ENCODE results near the gene MRPL39. TPM values are rescaled to one million over a fixed set of nuclear protein-coding genes. Genes with fewer than 3 reads are reported as not detected.

The MRPL39 gene
- total and polyA plus RNA-seq, 12 donors = 19.4 to 90.7 (median 41.7) TPM

- TF ChIP-seq, protein P1, sequence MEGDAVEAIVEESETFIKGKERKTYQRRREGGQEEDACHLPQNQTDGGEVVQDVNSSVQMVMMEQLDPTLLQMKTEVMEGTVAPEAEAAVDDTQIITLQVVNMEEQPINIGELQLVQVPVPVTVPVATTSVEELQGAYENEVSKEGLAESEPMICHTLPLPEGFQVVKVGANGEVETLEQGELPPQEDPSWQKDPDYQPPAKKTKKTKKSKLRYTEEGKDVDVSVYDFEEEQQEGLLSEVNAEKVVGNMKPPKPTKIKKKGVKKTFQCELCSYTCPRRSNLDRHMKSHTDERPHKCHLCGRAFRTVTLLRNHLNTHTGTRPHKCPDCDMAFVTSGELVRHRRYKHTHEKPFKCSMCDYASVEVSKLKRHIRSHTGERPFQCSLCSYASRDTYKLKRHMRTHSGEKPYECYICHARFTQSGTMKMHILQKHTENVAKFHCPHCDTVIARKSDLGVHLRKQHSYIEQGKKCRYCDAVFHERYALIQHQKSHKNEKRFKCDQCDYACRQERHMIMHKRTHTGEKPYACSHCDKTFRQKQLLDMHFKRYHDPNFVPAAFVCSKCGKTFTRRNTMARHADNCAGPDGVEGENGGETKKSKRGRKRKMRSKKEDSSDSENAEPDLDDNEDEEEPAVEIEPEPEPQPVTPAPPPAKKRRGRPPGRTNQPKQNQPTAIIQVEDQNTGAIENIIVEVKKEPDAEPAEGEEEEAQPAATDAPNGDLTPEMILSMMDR (IDR thresholded peaks at IDR 0.05) = no peak
- no peak for TF ChIP-seq POLR2A (IDR thresholded peaks at IDR 0.05)
- Histone ChIP-seq H3K9me3 (replicated peaks in 1 of 3) (no peaks in the 10 kb centered on the region), H3K36me3 (replicated peaks in 1 of 2) (no peaks in the 10 kb centered on the region), H3K27ac (no peak overlapping the region), H3K27me3 (no peaks in the 10 kb centered on the region), H3K4me3 (no peak overlapping the region), H3K4me1 (replicated peaks in 1 of 2) (peaks cover 6 to 12% of the 10 kb centered on the region in 2 donors)
- 84 to 90% (median 90%) methylated on average over 2 of the region's 2 CpGs for WGBS, 4 donors
- no peak for DNase-seq
- intact Hi-C loops (cut with DNase I) = no loop called here
Measured at GRCh38 chr21:25619198-25619597, 11.9 kb upstream of the MRPL39 start.

DNA sequence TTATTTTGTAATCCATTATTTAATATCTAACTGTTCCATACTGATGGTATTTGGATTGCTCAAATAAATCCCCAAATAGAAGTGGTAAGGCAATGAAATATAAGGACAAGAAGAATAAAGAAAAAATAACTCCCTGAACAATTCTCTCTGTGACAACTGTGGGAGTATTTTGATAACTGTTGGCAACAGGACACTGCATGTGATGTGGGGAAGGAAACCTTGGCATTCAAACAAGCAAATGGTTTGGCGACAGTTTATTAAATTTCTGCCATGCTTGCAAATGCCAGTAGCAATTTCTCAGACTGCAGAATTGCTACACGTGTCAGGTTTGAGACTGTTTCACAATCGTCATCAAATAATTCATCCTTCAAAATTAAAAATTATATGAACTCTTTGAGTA is 8.6 kb upstream of the MRPL39 start:
- TF ChIP-seq, protein P1 (IDR thresholded peaks at IDR 0.05) = no peak
- H3K36me3 ChIP-seq (replicated peaks in 1 of 2) = no peaks in the 10 kb centered on the region
- H3K4me1 ChIP-seq (replicated peaks in 1 of 2) = peaks cover 6 to 12% of the 10 kb centered on the region in 2 donors
- intact Hi-C loops (cut with DNase I) = no loop called here
- WGBS, 4 donors = 37 to 47% (median 41%) methylated on average over 3 of the region's 3 CpGs
- H3K4me3 ChIP-seq = no peak overlapping the region
- H3K27me3 ChIP-seq = no peaks in the 10 kb centered on the region
- no peak overlapping the region for H3K27ac ChIP-seq
- H3K9me3 ChIP-seq (replicated peaks in 1 of 3) = no peaks in the 10 kb centered on the region
- DNase-seq = peak in 5 of 7 donors; percentile 20 to 56 (median 29)

GRCh38 chr21:25614441-25614840 is 7.2 kb upstream of the MRPL39 start:
- no peak for DNase-seq
- intact Hi-C loops (cut with DNase I) = no loop called here

GRCh38 chr21:25608044-25608737 is 910 bp upstream of the MRPL39 start:
- peak; percentile 79 to 94 (median 86) for DNase-seq
- H3K4me1 ChIP-seq (replicated peaks in 1 of 2) = peaks cover 0 to 27% of the 10 kb centered on the region in 2 donors
- intact Hi-C loops (cut with DNase I) = loop anchor here (2.0 to 5.0 kb wide), 2 partner anchors 99 kb away; no protein-coding TSS in a partner anchor
- H3K27ac ChIP-seq = peak overlapping the region in 2 of 5 donors; percentile 84
- H3K9me3 ChIP-seq (replicated peaks in 1 of 3) = no peaks in the 10 kb centered on the region
- TF ChIP-seq POLR2A (IDR thresholded peaks at IDR 0.05) = no peak
- TF ChIP-seq, protein P1 (IDR thresholded peaks at IDR 0.05) = peak; percentile 88 to 98 (median 94)
- 7 to 8% (median 7%) methylated on average over 18 of the region's 18 CpGs for WGBS, 4 donors
- H3K36me3 ChIP-seq (replicated peaks in 1 of 2) = peaks cover 0 to 4% of the 10 kb centered on the region in 2 donors
- no peaks in the 10 kb centered on the region for H3K27me3 ChIP-seq
- peak overlapping the region in 2 of 4 donors; percentile 75 to 92 for H3K4me3 ChIP-seq

More at GRCh38 chr21:25614441-25614840, 7.2 kb upstream of the MRPL39 start:
- Histone ChIP-seq H3K27ac (no peak overlapping the region), H3K9me3 (replicated peaks in 1 of 3) (no peaks in the 10 kb centered on the region), H3K27me3 (no peaks in the 10 kb centered on the region), H3K4me3 (no peak overlapping the region), H3K4me1 (replicated peaks in 1 of 2) (peaks cover 6 to 12% of the 10 kb centered on the region in 2 donors), H3K36me3 (replicated peaks in 1 of 2) (no peaks in the 10 kb centered on the region)
- no peak for TF ChIP-seq POLR2A (IDR thresholded peaks at IDR 0.05)
- TF ChIP-seq, protein P1 (IDR thresholded peaks at IDR 0.05) = no peak
- WGBS, 4 donors = 92 to 100% (median 97%) methylated on average over 1 of the region's 1 CpG
